ENCODE measurements around the gene KIR2DL4.
"Not testable (repeated sequence)": the region's sequence is repeated elsewhere in the genome, so short reads cannot be mapped to it uniquely, and the experiment has no call there.

DNA sequence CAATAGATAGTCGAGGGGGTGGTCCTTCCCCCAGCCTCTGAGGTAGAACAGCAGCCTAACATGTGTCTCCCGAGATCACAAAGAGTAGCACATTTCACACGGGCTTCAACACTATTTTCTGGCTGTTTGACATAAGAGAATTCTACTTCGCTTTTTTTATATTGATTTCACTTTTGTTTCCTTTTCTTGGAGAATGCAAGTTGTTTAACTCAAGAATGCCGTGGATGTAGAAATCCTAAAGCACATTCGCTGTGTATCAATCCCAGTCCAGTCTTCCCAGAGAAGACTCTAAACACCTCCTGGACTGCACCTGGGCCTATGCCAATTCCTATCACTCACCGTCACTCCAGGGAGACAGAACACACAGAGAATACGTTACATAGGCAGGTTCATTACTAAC, 24.7 kb downstream of the KIR2DL4 start:
- TF ChIP-seq CTCF (conservative IDR thresholded peaks at IDR 0.05; ENCODE audit: low read length); EZH2phosphoT487 (IDR thresholded peaks at IDR 0.05; ENCODE audit: borderline replicate concordance, low read depth, low read length): not testable (repeated sequence)

All from OCI-LY7 (cell line).